Stimulated activated CD4-positive, alpha-beta T cell treated with anti-CD3 and anti-CD28 coated beads, Interleukin-1b, Interleukin-23, amount 100 ng/mL, for 24 hours (primary cell): ENCODE results near the gene UGT1A3.
"Not testable (repeated sequence)": the region's sequence is repeated elsewhere in the genome, so short reads cannot be mapped to it uniquely, and the experiment has no call there.

ENCODE experiments used
- DNase-seq, 4 experiments: peaks; one replicate each; pipeline ENCODE4 v3.0.0-alpha.2; 2020; ENCODE audit warnings: low read depth in 4 of 4, low spot score in 1 of 4

Gene UGT1A3

DNA sequence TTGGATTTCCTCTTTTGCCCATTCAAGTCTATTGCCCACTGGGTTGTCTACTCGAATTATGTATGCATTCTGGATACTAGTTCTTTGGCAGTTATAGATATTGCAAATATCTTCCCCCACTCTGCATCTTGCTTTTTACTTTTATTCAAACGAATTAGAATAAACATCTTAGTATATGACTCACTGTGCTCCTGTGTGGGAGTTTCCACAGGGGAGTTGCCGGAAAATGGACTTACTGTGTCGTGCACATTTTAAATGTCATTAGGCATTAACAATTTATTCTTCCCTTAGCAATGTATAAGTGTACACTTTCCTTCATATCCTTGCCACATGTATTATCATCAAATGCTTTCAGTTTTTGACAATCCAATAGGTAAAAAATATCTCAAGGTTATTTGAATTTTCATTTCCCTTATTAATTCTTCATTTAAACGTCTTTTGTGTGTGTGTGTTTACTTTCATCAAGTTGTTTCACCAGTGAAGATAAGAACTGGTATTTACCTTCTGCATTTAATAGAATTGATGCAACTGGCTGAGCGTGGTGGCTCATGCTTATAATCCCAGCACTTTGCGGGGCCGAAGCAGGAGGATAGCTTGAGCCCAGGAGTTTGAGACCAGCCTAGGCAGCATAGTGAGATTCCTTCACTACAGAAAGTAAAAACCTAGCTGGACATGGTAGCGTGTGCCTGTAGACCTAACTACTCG lies 20.8 kb upstream of the UGT1A3 start:
- DNase-seq: no peak

DNA sequence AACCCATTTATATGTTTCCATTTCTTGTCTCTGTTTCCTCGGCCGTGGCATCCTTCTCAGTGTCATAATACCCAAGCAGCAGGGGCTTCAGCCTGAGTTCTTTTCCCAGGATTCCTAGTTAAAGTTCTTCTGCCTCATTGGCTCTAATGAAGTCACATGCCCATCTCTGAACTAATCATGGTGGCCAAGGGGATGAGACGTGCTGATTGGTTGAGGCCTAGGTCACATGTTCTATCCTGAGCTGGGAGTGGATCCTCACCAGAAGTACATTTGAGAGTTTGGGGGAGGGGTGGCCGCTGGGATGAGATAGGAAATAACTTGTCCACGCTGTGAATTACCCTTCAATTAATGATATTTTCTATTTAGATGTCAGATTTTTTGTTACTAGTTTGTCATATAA lies 19.9 kb upstream of the UGT1A3 start:
- no peak for DNase-seq

DNA sequence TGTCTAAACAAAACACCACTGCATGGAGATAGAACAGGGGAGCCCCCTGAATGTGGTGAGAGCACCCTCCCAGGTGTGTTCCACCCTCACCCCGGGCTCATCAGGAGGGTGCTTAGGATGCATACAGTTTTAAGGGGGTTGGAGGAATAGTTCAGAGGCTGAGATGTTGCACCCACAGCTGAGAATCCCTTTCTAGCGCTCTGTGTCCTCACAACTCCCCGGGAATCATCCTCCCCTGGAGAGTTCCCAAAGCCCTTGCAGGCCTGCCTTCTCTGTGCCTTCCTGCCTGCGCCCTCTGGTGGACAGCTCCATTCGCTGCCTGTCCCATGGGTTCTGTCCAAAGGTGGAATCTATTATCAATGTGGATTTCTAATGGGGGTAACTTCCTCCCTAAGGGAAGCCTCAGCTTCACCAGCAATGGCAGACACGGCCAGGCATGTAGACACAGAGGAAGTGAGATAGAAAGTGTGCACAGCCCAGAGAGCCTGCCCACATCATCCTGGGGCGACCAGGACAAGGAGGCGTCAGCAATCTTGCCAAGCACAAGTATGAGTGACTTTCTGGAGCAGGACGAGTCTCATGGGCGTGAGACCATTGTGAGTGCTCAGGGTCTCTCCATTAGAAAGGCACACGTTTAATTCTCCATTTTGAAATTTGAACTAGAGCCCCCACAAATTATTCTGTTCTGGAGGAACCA lies 17.4 kb upstream of the UGT1A3 start:
- peak; percentile 46 to 56 (median 52) for DNase-seq

DNA sequence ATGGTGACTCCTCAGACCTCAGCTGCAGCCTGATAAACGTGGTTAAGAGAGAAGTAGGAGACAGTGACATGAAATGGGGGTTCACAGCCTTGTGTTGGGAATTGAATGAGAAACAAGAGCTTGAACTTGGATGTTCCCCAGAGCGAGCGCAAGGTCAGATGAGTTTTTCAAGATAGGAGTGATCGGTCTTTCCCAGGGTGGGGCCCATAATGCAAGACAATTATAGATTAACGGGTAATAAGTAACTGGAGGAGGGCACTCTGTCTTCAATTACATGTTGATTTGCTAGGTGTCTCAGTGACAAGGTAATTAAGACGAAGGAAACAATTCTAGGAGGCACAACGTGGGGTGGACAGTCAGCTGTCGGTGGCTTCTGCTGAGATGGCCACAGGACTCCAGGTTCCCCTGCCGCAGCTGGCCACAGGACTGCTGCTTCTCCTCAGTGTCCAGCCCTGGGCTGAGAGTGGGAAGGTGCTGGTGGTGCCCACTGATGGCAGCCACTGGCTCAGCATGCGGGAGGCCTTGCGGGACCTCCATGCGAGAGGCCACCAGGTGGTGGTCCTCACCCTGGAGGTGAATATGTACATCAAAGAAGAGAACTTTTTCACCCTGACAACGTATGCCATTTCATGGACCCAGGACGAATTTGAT lies 16.1 kb upstream of the UGT1A3 start, which contains the start of gene UGT1A5:
Gene UGT1A5, plus strand, starts transcription at position 297 of the 651 bp plus-strand sequence. Its CDS starts 85 bp downstream, at position 382.
- DNase-seq: no peak

DNA sequence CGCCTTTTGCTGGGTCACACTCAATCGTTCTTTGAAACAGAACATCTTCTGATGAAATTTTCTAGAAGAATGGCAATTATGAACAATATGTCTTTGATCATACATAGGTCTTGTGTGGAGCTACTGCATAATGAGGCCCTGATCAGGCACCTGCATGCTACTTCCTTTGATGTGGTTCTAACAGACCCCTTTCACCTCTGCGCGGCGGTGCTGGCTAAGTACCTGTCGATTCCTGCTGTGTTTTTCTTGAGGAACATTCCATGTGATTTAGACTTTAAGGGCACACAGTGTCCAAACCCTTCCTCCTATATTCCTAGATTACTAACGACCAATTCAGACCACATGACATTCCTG lies 15.6 kb upstream of the UGT1A3 start:
- no peak for DNase-seq

DNA sequence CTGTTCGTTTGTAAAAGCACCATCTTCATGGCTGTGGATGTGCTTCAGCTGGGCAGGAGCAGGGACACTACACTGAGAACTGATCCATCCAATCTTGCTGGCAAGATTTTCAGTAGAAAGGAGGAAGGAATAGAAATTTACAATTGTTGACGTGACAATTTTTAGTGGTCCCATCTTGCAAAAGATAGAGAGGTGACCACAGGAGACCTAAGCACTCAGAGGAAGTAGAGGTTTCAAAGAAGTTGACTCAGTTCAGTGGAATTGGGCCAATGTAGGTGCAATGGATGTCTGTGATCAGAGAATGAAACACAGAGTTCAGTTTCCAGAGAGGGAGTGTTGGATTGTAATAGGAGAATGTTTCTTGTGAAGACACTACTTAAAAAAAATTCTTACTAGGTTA lies 14.7 kb upstream of the UGT1A3 start:
- DNase-seq: no peak

DNA sequence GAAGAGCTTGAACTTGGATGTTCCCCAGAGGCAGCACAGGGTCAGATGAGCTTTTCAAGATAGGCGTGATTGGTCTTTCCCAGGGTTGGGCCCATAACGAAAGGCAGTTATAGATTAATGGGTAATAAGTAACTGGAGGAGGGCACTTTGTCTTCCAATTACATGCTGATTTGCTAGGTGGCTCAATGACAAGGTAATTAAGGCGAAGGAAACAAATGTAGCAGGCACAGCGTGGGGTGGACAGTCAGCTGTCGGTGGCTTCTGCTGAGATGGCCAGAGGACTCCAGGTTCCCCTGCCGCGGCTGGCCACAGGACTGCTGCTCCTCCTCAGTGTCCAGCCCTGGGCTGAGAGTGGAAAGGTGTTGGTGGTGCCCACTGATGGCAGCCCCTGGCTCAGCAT lies 10.3 kb upstream of the UGT1A3 start, which contains the start of gene UGT1A4:
Gene UGT1A4, plus strand, starts transcription at position 185 of the 400 bp plus-strand sequence. Its CDS starts 85 bp downstream, at position 270.
- DNase-seq: no peak

DNA sequence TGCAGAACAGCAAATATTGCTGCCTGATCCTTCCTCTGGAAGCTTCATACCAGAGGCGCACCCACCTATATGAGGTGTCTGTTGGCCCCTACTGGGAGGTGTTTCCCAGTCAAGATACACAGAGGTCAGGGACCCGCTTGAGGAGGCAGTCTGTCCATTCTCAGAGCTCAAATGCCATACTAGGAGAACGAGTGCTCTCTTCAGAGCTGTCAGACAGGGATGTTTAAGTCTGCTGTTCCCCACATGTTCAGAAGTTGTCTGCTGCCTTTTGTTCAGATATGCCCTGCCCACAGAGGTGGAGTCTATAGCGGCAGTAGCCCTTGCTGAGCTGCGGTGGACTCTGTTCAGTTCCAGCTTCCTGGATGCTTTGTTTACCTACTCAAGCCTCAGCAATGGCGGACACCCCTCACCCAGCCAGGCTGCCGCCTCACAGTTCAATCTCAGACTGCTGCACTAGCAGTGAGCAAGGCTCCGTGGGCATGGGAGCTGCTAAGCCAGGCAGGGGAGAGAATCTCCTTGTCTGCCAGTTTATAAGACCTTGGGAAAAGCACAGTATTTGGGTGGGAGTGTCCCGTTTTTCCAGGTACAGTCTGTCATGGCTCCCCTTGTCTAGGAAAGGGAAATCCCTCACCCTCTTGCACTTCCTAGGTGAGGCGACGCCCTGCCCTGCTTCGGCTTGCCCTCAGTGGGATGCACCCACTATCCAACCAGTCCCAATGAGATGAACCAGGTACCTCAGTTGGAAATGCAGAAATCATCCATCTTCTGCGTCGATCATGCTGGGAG lies 8.2 kb downstream of the UGT1A3 start:
- not testable (repeated sequence) for DNase-seq

DNA sequence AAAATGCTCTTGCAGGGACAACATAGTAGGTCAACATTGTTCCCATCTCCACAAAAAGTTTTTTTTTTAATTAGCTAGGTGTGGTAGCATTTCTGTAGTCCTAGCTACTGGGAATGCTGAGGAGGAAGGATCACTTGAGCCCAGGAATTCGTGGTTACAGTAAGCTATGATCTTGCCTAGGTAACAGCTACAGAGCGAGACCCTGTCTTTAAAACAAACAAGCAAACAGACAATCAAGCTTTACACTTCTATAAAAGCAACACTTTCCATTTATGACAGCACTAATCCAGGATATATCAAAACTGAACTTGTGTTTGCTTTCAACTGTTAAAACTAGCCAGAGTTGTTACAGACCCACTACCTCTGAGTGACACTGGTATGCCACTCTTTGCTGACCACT lies 12.0 kb downstream of the UGT1A3 start:
- DNase-seq: no peak

DNA sequence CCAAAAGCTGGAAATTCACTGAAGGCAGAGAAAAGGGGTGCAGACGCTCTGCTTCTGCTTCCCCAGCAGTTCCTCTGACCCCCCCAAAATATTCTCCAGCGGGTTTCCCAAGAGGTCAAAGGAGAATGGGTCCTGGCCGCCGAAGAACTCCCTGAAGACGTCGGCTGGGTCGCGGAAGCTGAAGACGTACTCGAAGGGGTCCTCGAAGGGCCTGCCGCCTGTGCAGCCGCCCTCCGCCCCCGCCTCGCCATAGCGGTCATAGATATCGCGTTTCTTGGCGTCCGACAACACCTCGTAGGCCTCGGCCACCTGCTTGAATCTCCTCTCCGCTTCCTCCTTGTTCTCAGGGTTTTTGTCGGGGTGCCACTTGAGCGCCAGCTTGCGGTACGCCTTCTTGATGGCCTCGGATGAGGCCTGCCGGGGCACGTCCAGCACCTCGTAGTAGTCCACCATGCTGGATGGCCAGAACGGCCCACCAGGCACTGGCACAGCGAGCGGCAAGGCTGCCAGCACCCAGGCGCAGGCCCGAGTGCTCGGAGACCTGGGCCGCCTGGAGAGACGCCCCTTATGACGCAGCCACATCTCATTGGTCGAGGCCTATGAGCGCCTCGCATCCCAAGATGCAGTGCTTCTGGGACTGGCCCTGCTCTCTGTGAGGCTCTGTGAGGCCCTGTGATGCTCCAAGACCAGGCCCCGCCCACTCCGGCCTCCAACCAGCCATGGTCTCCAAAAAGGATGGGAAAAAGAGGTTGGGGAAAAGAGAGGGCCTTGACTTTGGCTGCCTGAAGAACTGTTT lies 14.8 kb downstream of the UGT1A3 start:
- DNase-seq: no peak

DNA sequence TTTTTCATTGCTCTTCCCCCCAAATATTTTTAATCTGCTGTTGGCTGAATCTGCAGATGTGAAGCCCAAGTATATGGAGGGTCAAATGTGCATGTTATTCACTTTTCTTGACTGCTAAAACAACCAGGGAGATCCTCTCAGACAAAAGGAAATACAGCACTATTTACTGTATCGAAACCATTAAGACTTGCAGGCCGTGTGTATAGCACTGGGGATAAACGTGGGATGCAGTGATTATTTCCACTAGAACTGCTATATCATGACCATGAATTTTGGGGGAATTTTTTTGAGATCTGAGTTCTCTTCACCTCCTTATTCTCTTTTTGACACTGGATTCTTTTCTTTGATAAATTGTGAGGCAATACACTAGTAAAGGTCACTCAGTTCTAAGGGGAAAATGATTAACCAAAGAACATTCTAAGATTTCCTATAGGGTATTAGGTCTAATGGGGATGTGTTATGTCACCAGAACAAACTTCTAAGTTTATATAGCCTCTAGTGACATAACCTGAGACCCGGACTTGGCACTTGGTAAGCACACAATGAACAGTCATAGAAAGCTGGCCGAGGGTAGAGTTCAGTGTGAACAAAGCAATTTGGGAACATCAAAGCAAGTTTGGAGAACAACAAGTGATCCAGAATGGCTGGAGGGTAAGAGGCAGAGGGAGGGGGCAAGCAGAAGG lies 16.4 kb downstream of the UGT1A3 start:
- no peak for DNase-seq

DNA sequence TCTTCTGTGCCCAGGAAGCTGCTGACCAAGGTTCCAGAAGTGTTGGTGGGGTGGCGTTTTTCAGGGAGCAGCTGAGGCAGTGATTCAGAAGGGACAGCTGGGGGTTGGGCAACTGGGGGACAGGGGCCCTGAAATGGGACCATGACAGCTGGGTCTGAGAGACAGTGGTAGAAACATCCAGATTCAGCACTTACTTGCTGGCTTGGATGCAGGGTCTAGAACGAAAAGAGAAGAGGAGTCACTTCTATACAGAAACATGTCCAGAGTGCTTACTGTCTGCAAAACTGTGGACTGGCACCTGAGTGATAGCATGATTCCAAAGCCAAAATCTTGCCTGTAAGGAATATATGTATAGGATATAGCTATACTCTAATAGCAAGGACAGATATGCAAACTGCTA lies 17.0 kb downstream of the UGT1A3 start:
- DNase-seq: not testable (repeated sequence)

DNA sequence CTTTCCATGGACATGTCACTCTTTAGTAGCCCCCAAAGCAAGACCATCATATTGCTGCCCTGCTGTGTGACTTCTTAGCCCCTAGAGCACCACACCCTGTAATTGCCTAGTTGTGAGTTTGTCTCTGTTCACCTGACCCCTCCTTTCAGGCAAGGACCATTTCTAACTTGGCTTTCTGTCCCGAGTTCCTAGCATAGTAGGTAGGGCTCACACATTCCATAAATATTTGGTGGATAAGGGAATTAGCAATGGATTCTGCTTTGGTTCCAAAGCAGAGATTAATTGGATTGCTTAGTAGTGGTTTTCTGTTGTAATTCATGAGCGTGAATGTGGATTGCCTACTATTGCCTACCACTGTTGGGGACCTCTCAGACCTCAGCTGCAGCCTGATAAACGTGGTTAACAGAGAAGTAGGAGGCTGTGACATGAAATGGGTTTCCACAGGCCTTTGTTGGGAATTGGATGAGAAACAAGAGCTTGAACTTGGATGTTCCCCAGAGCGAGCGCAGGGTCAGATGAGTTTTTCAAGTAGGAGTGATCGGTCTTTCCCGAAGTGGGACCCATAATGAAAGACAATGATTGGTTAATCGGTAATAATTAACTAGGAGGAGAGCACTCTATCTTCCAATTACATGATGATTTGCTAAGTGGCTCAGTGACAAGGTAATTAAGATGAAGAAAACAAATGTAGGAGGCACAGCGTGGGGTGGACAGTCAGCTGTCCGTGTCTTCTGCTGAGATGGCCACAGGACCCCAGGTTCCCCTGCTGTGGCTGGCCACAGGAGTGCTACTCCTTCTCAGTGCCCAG lies 17.8 kb downstream of the UGT1A3 start:
- no peak for DNase-seq

DNA sequence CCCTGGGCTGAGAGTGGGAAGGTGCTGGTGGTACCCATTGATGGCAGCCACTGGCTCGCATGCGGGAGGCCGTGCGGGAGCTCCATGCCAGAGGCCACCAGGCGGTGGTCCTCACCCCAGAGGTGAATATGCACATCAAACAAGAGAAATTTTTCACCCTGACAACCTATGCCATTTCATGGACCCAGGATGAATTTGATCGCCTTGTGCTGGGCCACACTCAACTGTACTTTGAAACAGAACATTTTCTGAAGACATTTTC lies 18.4 kb downstream of the UGT1A3 start:
- DNase-seq: no peak

DNA sequence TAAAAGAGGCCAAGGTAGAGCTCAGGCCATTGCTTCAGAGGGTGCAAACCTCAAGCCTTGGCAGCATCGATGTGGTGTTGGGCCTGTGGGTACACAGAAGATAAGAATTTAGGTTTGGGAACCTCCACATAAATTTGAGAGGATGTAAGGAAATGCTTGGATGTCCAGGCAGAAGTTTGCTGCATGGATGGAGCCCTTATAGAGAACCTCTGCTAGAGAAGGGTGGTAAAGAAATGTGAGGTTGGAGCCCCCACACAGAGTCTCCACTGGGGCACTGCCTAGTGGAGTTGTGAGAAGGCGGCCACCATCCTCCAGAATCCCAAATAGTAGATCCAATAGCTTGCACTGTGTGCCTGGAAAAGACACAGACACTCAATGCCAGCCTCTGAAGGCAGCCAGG lies 21.8 kb downstream of the UGT1A3 start:
- DNase-seq: not testable (repeated sequence)

DNA sequence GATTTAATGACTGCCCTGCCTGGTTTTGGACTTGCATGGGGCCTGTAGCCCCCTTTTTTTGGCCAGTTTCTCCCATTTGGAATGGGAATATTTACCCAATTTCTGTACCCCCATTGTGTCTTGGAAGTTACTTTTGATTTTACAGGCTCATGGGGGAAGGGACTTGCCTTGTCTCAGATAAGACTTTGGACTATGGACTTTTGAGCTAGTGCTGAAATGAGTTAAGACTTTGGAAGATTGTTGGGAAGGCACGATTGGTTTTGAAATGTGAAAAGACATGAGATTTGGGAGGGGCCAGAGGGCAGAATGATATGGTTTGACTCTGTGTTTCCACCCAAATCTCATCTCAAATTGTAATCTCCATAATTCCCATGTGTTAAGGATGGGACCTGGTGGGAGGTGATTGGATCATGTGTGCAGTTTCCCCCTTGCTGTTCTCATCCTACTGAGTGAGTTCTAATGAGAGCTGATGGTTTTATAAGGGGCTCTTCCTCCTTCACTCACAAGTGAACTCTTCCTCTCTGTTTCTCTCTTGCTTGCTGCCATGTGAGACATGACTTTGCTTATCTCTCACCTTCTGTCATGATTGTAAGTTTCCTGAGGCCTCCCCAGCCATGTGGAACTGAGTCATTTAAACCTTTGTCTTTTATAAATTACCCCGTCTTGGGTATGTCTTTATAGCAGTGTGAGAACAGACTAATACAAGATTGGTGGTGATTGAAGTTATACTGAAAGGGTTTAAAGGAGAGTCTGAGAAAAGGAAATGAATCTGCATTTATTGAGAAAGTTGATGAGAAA lies 22.6 kb downstream of the UGT1A3 start:
- DNase-seq: not testable (repeated sequence)

DNA sequence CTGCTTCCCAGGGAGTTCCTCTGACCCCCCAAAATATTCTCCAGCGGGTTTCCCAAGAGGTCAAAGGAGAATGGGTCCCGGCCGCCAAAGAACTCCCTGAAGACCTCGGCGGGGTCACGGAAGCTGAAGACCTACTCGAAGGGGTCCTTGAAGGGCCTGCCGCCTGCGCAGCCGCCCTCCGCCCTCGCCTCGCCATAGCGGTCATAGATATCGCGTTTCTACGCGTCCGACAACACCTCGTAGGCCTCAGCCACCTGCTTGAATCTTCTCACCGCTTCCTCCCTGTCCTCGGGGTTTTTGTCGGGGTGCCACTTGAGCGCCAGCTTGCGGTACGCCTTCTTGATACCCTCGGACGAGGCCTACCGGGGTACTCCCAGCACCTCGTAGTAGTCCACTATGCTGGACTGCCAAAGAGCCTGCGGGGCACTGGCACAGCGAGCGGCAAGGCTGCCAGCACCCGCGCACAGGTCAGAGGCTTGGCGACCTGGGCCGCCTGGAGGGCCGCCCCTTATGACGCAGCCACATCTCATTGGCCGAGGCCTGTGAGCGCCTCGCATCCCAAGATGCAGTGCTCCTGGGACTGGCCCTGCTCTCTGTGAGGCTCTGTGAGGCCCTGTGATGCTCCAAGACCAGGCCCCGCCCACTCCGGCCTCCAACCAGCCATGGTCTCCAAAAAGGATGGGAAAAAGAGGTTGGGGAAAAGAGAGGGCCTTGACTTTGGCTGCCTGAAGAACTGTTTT lies 26.2 kb downstream of the UGT1A3 start:
- no peak for DNase-seq
